Stimulated activated CD8-positive, alpha-beta memory T cell treated with anti-CD3 and anti-CD28 coated beads, Interleukin-15, amount 100 ng/mL, for 4 hours (primary cell): Measurements from ENCODE around the gene SORCS3.

ENCODE experiments used
- DNase-seq, 2 donors: peaks; one replicate each; pipeline ENCODE4 v3.0.0-alpha.2; 2020; ENCODE audit warnings: low read depth in 2 of 2

SORCS3 gene

GRCh38 chr10:104641187-104641936 lies at the start of gene SORCS3:
Gene SORCS3 (plus strand): TSS chr10:104641290.
- DNase-seq, result no peak

DNA sequence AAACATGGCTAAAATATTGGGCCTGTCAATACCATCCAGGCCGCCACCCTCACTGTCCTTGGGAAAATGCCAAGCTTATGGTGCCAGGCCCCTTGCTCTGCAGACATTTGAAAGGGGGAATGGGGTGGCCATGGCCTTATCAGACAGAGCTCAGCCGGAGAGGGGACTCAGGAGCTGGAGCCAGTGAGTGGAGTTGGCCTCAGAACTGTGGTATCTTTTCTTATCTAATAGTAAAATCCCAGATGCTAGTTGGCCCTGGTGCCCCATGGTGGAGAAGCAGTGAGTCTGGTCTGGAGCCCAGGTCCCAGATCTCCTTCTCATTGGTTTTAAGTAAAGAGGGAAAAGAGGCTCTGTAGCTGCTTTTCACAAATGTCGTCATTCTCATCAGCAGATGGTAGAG lies 49.6 kb upstream of the SORCS3 start:
- no peak for DNase-seq

DNA sequence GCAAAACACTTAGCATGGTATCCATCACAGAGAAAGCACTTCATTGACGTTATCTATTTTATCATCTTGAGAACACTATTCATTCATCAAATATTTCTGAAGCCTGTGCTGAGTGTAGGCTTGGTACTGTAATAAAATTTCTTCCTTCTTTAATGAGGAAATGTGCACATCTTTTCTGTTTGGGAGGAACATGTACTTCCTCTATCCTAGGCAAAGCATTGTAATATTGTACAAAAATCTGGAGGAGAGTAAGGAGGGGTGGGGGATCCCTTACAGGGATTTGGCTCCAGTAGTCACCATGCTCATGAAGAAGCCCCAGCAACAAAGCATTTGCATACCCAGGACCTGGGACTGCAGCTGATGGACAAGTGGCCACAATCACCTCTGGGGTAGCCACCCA lies 39.9 kb upstream of the SORCS3 start:
- DNase-seq, result no peak

DNA sequence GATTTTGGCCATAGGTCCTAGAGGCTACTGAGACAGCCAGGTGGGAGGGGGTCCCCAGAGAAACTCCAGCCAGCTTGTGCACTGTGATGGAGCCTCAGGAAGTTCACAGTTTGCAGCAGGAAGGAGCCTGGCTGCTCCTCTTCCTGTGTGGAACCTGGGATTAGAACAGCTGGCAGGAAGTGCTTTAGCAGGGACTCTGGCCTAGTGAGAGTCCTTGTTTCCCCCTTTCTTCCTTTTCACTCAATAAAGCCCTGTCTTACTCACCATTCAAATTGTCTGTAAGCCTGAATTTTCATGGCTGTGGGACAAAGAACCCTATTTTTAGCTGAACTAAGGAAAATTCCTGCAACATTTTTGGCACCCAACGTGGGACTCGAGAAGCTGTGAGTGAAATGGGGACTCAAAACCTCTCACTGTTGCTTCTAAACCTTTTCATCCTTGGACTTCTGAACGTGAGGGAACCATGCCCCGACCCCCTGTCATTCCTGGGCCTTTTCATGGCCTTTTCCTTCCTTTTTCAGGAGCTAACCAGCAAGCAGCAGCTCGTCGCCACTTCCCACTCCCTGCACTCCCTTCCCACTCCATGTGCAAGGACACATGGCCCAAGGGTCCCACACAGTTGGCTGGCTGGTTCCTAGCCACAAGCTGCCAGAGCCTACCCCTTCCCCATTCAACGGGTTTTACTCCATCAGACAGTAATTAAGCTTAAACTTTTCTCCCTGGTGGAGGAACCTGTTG lies 32.8 kb upstream of the SORCS3 start:
- no peak for DNase-seq

- no peak for DNase-seq
Measured at GRCh38 chr10:104612571-104613205, 28.4 kb upstream of the SORCS3 start.

DNA sequence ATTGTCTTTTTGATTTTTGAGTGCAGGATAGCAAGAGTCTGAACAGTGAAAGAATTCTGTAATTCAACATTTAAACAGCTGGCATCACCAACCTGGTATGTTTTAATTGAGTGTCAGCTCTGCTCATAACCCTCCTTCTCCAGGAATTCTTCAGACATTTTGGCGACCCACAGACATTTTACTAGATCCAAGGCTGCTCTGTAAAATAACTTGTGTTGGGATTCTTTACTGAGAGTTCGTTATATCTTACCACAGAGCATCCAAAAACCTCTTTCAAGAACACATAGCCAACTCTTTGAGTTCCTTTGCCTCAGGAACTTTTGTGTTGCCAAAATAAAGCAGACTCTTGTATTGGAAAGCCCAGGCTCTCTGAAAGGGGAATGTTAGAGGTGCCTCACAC lies 27.7 kb upstream of the SORCS3 start:
- DNase-seq, result no peak

DNA sequence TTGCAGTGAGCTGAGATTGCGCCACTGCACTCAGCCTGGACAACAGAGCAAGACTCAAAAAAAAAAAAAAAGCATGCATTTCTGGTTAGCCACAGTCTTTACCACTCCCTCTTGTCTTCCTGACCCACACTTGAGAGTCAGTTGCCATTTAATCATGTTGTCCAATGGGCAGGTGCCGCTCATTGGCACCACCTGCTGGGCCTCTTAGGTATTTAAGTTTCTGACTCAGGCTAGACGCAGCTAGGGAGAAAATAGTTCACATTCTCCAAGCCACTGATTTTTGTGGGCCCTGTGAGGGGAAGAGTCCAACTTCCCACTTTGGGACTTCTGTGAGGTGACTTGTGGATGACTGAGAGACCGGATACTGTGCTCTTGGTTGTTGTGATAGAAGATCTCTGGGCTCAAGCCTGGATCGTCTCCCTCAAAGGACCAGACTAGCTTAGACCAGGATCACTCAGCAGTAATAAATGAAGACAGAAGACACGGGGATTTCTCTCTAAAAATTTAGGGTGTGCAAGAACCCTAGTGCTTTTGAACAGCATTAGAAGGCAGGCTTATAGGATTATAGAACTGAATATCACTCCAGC lies 26.8 kb upstream of the SORCS3 start:
- DNase-seq, result no peak

GRCh38 chr10:104615136-104615535 lies 26.0 kb upstream of the SORCS3 start:
- no peak for DNase-seq

GRCh38 chr10:104617831-104618230 lies 23.3 kb upstream of the SORCS3 start:
- no peak for DNase-seq

- no peak for DNase-seq
Measured at GRCh38 chr10:104622175-104622574, 18.9 kb upstream of the SORCS3 start.

- no peak for DNase-seq
Measured at GRCh38 chr10:104622598-104623209, 18.4 kb upstream of the SORCS3 start.

DNA sequence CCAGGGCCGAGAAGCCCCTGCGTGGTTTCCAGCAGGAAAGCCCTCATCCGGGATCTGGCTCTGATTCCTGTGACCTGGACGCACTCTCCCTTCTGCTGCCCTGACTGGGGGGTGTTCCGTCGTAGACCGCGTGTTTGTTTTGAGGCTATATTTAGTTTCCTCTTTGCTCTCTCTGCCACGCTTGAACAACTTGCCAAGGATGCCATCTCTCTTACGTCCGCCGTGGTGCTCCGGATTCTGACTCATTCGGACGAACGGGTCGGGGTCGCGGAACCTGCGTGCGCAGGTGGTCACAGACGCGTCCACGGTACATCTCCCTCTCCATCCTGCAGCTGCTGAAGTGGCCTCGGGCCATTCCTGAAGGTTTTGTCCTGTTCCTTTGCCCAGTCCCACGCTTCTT lies 10.4 kb upstream of the SORCS3 start:
- no peak for DNase-seq

DNA sequence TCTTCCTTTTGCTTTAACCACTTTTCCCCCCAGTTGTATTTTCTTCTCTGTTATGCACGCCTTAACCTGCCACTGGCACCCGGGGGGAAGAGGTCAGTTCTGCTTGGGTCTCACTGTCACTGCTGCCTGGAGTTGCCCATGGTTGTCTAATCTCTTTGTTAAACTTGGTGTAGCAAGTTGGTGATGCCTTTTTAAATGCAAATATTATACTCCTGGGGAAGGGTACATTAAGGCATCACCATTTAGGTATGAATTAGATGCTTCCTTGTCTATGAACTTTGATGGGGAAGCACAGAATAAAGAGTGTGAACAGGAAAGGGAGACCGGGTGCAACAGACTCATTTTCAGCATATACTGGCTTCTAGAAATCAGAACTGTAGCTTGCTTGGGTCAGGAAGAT lies 9.1 kb upstream of the SORCS3 start:
- no peak for DNase-seq

GRCh38 chr10:104638861-104639589 lies 2.1 kb upstream of the SORCS3 start:
- DNase-seq, result no peak

GRCh38 chr10:104639590-104640338 lies 1.3 kb upstream of the SORCS3 start:
- no peak for DNase-seq

DNA sequence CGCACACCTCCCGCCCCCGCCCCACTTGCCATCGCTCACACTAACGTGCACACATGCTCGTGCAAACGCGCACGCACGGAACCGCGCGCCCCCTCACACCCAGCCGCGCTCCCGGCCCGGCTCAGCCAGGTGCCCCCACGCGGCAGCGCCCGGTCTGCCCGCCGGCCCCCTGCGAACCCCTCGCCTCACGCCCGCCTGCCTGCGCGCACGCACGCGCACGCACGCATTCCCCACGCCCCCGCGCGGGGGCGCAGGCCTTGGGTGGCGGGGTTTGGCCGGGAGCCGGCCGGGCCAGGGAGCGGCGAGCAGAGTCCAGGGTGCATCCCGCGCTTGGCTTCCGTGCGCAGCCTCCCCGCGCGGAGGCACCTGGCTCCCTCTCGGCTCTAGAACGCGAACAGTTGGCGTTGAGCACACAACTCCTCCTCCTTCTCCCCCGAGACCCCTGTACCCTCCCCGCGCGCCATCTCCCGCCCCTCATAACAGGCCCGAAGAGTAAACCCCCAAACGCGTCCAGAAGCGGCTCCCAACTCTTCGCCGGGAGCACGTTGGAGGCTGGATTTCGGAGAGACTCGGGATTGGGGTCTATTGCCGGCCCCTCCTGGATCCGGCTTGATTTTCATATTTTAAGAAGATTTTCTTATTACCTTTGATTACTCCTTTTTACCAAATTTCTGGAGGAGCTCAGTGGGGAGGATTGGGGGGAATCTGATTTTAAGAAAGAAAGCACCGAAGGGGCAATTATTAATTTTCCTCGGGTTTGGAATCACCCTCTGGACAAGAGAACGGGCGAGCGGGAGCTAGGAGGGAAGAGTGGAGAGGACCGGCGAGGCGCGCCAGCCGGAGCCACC lies 527 bp upstream of the SORCS3 start:
- DNase-seq, result no peak

DNA sequence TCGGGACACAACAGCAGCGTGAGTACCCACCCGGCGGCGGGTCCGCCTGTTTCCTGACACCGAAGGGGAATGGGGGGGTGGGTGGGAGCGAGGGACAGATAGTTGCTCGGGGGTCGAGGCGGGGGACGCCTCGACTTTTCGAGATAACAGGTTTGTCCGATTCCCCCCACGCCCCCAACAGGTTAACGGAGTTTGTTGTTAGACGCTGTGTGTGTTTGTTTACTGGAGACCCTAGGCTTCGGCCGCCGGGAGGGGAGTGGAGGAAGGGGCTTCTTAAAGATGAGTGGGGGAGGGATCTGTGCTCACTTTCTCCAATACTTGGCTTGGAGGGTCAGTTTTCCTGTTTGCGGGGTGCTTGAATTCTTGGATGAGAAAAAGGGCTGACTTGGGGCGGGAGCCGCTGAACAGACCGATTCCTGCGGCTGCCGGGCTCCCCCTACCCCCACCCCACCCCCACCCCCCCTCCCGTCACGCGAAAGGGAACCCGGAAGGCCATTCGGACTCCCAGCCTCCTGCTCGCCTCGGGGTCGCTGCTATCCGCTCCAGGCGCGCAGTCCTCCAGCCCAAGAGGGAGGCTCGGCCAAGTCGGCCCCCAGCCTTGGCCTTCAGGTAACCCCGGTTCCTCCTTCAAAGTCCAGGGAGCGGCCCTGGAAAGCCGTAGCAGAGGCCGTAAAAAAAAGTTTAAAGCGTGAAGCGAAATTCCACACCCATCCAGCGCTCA lies 1.0 kb downstream of the SORCS3 start:
- no peak for DNase-seq

DNA sequence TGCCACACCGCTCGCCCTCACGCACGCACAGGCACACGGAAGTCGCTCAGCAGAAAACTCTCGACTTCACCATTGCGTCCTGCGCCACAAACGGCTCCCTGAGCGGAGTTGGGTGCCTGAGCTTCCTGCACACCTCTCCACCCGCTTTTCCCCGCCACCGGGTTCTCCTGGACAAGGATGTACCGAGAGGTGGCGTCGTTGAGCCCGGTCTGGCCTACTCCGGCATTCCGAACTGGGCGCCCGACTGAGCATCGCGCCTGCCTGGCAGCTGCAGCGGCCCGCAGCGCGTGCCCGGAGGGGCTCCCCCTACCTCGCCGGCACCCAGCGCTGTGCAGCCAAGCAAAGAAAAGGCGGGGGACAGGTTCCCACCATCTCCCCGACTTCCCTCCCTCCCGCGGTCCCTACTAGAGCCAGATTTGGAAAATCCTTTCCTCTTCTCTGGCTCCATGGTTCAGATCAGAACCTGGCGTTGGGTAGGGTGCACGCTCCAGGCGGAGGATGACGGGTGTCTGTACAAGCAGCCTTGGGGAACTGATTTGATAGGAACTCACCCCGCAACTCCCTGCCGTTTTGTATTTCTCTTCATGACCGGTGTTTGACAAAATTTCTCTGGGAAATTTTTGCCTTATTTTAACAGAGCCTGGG lies 1.7 kb downstream of the SORCS3 start:
- DNase-seq, result no peak

- DNase-seq, result no peak
Measured at GRCh38 chr10:104643303-104643663, 2.2 kb downstream of the SORCS3 start.
